HL-60 (cell line): ENCODE measurements around the gene KLHL18.

Source experiments
- GABPA ChIP-seq: IDR thresholded peaks from 2 replicates; pipeline ENCODE4 v1.6.1; 2012; ENCODE audit warnings: low read depth
- POLR2AphosphoS5 ChIP-seq: IDR thresholded peaks from 2 replicates; pipeline ENCODE4 v1.6.1; 2012; ENCODE audit warnings: low read depth
- SPI1 ChIP-seq: IDR thresholded peaks from 2 replicates; pipeline ENCODE4 v1.6.1; 2012; ENCODE audit warnings: low read depth, mild to moderate bottlenecking, borderline replicate concordance
- TF ChIP-seq, protein P1 (sequence below): IDR thresholded peaks from one replicate; pipeline ENCODE4 v1.5.1; 2011; ENCODE audit warnings: low read length, control low read depth, inconsistent platforms; ENCODE audit not compliant: insufficient read depth
- TF ChIP-seq, protein P2 (sequence below): IDR thresholded peaks from 2 replicates; pipeline ENCODE4 v1.6.1; 2012; ENCODE audit warnings: low read depth; ENCODE audit not compliant: insufficient replicate concordance

DNA sequence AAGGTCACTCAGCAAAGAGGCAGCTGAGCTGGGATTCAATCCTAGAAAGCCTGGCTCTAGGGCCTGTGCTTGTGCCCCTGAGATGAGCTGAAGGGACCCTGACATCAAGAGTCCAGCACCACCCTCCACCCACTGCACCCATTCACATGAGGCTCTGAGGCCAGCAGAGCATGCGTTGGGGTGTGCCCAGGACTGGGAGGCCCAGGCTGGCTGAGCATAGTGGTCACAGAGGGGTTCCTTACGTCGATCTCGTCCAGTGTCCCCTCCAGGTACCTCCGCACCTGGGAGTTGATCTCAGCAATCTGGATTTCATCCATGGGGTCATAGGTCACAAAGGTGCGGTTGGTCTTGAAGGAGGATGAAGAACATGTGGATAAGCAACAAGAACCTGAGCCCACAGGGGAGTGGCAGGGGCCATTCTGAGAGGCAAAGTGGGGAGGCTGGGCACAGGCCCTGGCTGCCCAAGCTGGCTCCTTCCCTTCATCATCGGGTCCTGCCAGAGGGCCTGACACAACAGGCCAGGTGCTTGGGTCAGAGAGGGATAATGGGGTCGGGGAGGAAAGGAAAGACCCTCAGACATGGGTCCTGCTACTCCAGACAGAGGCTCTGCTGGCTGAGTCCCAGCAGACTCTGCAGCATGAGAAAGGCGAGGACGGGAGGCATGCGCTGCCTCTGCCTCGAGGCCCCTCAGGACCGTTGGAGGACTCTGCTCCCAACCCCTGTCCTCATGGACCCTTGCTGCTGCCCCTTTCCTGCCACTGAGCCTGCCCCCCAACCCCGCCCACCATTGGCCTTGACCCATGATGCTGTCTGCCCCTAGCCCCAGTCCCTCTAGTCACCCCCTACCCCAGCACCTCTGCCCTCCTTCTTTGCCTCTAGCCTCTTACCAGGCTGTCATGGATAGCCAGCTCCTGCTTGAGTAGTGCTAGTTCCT, 35.3 kb upstream of the KLHL18 start:
- TF ChIP-seq, protein P1, sequence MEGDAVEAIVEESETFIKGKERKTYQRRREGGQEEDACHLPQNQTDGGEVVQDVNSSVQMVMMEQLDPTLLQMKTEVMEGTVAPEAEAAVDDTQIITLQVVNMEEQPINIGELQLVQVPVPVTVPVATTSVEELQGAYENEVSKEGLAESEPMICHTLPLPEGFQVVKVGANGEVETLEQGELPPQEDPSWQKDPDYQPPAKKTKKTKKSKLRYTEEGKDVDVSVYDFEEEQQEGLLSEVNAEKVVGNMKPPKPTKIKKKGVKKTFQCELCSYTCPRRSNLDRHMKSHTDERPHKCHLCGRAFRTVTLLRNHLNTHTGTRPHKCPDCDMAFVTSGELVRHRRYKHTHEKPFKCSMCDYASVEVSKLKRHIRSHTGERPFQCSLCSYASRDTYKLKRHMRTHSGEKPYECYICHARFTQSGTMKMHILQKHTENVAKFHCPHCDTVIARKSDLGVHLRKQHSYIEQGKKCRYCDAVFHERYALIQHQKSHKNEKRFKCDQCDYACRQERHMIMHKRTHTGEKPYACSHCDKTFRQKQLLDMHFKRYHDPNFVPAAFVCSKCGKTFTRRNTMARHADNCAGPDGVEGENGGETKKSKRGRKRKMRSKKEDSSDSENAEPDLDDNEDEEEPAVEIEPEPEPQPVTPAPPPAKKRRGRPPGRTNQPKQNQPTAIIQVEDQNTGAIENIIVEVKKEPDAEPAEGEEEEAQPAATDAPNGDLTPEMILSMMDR, result no peak
- TF ChIP-seq, protein P2, sequence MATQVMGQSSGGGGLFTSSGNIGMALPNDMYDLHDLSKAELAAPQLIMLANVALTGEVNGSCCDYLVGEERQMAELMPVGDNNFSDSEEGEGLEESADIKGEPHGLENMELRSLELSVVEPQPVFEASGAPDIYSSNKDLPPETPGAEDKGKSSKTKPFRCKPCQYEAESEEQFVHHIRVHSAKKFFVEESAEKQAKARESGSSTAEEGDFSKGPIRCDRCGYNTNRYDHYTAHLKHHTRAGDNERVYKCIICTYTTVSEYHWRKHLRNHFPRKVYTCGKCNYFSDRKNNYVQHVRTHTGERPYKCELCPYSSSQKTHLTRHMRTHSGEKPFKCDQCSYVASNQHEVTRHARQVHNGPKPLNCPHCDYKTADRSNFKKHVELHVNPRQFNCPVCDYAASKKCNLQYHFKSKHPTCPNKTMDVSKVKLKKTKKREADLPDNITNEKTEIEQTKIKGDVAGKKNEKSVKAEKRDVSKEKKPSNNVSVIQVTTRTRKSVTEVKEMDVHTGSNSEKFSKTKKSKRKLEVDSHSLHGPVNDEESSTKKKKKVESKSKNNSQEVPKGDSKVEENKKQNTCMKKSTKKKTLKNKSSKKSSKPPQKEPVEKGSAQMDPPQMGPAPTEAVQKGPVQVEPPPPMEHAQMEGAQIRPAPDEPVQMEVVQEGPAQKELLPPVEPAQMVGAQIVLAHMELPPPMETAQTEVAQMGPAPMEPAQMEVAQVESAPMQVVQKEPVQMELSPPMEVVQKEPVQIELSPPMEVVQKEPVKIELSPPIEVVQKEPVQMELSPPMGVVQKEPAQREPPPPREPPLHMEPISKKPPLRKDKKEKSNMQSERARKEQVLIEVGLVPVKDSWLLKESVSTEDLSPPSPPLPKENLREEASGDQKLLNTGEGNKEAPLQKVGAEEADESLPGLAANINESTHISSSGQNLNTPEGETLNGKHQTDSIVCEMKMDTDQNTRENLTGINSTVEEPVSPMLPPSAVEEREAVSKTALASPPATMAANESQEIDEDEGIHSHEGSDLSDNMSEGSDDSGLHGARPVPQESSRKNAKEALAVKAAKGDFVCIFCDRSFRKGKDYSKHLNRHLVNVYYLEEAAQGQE, result no peak
- no peak for TF ChIP-seq POLR2AphosphoS5
- TF ChIP-seq GABPA, result no peak
- TF ChIP-seq SPI1, result no peak
